Esophagus squamous epithelium (tissue), 4 donors: ENCODE data around the gene TBX10.
"Not testable (repeated sequence)": the region's sequence is repeated elsewhere in the genome, so short reads cannot be mapped to it uniquely, and the experiment has no call there.

Source experiments
- POLR2A ChIP-seq, 4 donors: fragments of 450-650 bp; IDR thresholded peaks; one replicate each; pipeline ENCODE4 v1.6.1; 2017; ENCODE audit warnings: antibody characterized with exemption in 4 of 4, mild to moderate bottlenecking in 4 of 4, moderate library complexity in 3 of 4
- TF ChIP-seq, protein P1 (sequence below), 6 experiments: fragments of 450-650 bp in 4 of 6; fragments of 200-600 bp in 2 of 6; sonication (generic) in 2 of 6; IDR thresholded peaks; one replicate each; pipeline ENCODE4 v1.5.1; 2016 to 2019; ENCODE audit warnings: antibody characterized with exemption in 6 of 6, mild to moderate bottlenecking in 4 of 6, moderate library complexity in 4 of 6

DNA sequence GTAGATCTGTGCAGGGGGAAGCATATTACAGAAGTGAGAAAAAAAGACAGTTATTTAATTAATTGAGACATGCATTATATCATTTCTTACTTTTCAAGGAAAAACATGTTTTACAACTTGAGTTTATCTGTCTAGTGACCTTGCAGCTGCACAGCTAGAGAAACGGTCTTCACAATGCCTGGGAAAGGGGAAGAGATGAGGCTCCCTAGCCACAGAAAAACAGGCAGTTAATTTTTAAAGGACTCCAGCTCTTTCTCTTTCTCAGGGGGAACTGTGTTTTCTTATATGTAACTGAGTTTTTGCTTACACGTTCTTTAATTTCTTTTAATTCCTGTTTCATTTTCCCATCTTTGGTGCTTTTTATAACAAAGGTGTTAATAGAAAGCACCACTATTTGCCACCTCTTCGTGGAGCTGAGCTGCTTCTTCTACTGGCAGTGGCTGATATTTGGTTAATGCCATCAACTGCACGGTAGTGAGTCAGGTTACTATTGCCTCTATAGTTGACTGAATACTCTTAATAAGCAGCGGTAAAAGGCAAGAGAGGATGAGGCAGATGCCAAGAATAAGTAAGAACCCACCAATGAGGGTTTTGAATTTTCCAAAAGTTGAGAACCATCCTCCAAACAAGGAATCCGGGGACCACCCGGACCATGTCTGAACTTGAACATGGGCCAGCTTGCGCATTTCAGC is 46.2 kb upstream of the TBX10 start:
- not testable (repeated sequence) for TF ChIP-seq POLR2A (IDR thresholded peaks at IDR 0.05)
- TF ChIP-seq, protein P1, sequence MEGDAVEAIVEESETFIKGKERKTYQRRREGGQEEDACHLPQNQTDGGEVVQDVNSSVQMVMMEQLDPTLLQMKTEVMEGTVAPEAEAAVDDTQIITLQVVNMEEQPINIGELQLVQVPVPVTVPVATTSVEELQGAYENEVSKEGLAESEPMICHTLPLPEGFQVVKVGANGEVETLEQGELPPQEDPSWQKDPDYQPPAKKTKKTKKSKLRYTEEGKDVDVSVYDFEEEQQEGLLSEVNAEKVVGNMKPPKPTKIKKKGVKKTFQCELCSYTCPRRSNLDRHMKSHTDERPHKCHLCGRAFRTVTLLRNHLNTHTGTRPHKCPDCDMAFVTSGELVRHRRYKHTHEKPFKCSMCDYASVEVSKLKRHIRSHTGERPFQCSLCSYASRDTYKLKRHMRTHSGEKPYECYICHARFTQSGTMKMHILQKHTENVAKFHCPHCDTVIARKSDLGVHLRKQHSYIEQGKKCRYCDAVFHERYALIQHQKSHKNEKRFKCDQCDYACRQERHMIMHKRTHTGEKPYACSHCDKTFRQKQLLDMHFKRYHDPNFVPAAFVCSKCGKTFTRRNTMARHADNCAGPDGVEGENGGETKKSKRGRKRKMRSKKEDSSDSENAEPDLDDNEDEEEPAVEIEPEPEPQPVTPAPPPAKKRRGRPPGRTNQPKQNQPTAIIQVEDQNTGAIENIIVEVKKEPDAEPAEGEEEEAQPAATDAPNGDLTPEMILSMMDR (IDR thresholded peaks at IDR 0.05), result not testable (repeated sequence)
